Neutrophil (primary cell): ENCODE data around the gene NDST1.
A peak's percentile ranks its signal among the peaks of the same experiment; 100 is the strongest.
"Not testable (repeated sequence)": the region's sequence is repeated elsewhere in the genome, so short reads cannot be mapped to it uniquely, and the experiment has no call there.

Experiments
- H3K27ac ChIP-seq: fragments of 200-600 bp; sonication (generic); 2 replicates; pipeline ENCODE4 v1.5.1; 2016; ENCODE audit warnings: mild to moderate bottlenecking, moderate library complexity
- H3K27me3 ChIP-seq: fragments of 200-600 bp; sonication (generic); 2 replicates; pipeline ENCODE4 v1.6.0; 2016; ENCODE audit warnings: mild to moderate bottlenecking
- H3K36me3 ChIP-seq: fragments of 200-600 bp; sonication (generic); 2 replicates; pipeline ENCODE4 v1.5.1; 2017
- H3K4me1 ChIP-seq, 2 experiments: fragments of 200-600 bp in 1 of 2; sonication (generic) in 1 of 2; 1 replicate in 1 of 2; 2 replicates in 1 of 2; pipeline versions ENCODE4 v1.5.1 to v1.6.1; 2013 to 2016; ENCODE audit warnings: low read depth in 1 of 2, low read length in 1 of 2, mild to moderate bottlenecking in 1 of 2, moderate library complexity in 1 of 2; ENCODE audit not compliant: control insufficient read depth in 1 of 2, insufficient read depth in 1 of 2
- H3K4me3 ChIP-seq, 2 experiments: fragments of 200-600 bp in 1 of 2; sonication (generic) in 1 of 2; 1 replicate in 1 of 2; 2 replicates in 1 of 2; pipeline ENCODE4 v1.5.1; 2013 to 2016; ENCODE audit warnings: low read depth in 1 of 2, low read length in 1 of 2, mild to moderate bottlenecking in 1 of 2, moderate library complexity in 1 of 2
- H3K9me3 ChIP-seq: fragments of 200-600 bp; sonication (generic); 2 replicates; pipeline ENCODE4 v1.5.1; 2016
- CTCF ChIP-seq: fragments of 200-600 bp; sonication (generic); IDR thresholded peaks from 2 replicates; pipeline ENCODE4 v1.5.1; 2016; ENCODE audit warnings: antibody characterized with exemption

NDST1 gene

GRCh38 chr5:150514708-150515211, 6.8 kb downstream of the NDST1 start:
- no peak for TF ChIP-seq CTCF
- no peaks in the 10 kb centered on the region for H3K9me3 ChIP-seq
- peaks cover 13 to 33% of the 10 kb centered on the region in 2 experiments for H3K4me1 ChIP-seq
- H3K27ac ChIP-seq, result peak overlapping the region; percentile 38
- H3K4me3 ChIP-seq, result no peak overlapping the region
- peaks cover 39% of the 10 kb centered on the region for H3K36me3 ChIP-seq
- no peaks in the 10 kb centered on the region for H3K27me3 ChIP-seq

GRCh38 chr5:150515446-150515845, 7.5 kb downstream of the NDST1 start:
- H3K4me1 ChIP-seq, result peaks cover 13 to 29% of the 10 kb centered on the region in 2 experiments
- no peaks in the 10 kb centered on the region for H3K9me3 ChIP-seq
- H3K4me3 ChIP-seq, result no peak overlapping the region
- TF ChIP-seq CTCF, result no peak
- H3K27me3 ChIP-seq, result no peaks in the 10 kb centered on the region
- peaks cover 39% of the 10 kb centered on the region for H3K36me3 ChIP-seq
- H3K27ac ChIP-seq, result peak overlapping the region; percentile 50

GRCh38 chr5:150516011-150516410, 8.1 kb downstream of the NDST1 start:
- Histone ChIP-seq H3K27ac (peak overlapping the region; percentile 50), H3K27me3 (no peaks in the 10 kb centered on the region), H3K9me3 (no peaks in the 10 kb centered on the region), H3K4me3 (no peak overlapping the region), H3K36me3 (peaks cover 43% of the 10 kb centered on the region), H3K4me1 (peaks cover 13 to 27% of the 10 kb centered on the region in 2 experiments)
- no peak for TF ChIP-seq CTCF

GRCh38 chr5:150517272-150518152, 9.6 kb downstream of the NDST1 start:
- Histone ChIP-seq H3K9me3 (no peaks in the 10 kb centered on the region), H3K27me3 (no peaks in the 10 kb centered on the region), H3K4me3 (no peak overlapping the region), H3K36me3 (peaks cover 58% of the 10 kb centered on the region), H3K27ac (peak overlapping the region; percentile 47), H3K4me1 (peaks cover 0 to 13% of the 10 kb centered on the region in 2 experiments)
- no peak for TF ChIP-seq CTCF

GRCh38 chr5:150518712-150519559, 11.0 kb downstream of the NDST1 start:
- not testable (repeated sequence) for H3K9me3 ChIP-seq, H3K27me3 ChIP-seq, H3K4me3 ChIP-seq, H3K27ac ChIP-seq
- peaks cover 0 to 15% of the 10 kb centered on the region in 2 experiments for H3K4me1 ChIP-seq
- H3K36me3 ChIP-seq, result peaks cover 72% of the 10 kb centered on the region
